Activated CD4-positive, alpha-beta T cell treated with anti-CD3 and anti-CD28 coated beads for 1 hour (primary cell): ENCODE measurements around the gene HERC4.

Experiments
- DNase-seq: peaks from one replicate; pipeline ENCODE4 v3.0.0-alpha.2; 2020

HERC4 gene

DNA sequence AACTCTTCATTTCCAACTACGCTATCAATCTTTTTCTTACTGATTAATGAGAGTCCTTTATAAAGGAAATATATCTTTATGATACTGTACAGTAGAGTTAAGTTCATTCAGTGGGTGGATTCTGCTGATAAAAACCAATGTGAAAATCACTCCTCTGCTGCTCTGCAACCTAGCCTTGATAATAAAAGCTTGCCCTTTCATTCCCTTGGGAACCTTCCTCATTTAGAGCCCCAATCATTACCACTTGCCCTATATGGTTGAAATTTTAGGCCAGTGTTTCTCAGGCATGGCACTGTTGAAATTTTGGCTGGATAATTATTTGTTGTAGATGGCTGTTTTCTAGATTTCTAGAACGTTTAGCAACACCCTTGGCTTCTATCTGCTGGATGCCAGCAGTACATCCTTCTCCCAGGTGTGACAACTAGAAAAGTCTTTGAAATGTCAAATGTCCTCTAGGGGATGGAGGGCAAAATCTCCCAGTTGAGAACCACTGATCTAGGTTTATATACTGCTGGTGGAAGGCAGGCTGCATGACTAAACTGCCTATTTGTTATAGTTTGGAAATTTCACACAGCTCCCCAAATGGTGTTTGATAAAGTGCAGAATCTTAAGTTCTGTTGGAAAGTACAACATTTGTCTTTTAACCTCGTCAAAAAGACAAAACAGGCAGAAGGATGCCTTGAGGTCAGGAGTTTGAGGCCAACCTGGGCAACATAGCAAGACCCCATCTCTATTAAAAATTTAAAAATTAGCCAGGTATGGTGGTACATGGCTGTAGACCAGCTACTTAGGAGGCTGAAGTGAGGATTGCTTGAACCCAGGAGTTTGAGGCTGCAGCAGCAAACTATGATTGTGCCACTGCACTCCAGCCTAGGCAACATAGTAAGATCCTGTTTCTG is 199.5 kb downstream of the HERC4 start:
- no peak for DNase-seq
